Right lung (tissue), 5 donors: ENCODE measurements around the gene MYH11. TPM values are rescaled to one million over a fixed set of nuclear protein-coding genes. Genes with fewer than 3 reads are reported as not detected.
"Not testable (repeated sequence)": the region's sequence is repeated elsewhere in the genome, so short reads cannot be mapped to it uniquely, and the experiment has no call there.

Source experiments
- DNase-seq, 2 donors: peaks; one replicate each; pipeline ENCODE4 v3.0.0-alpha.2; 2013
- polyA plus RNA-seq, 5 donors: library from polyadenylated mRNA; unstranded; fragments of 120-200 nt; gene quantifications; one replicate each; pipeline versions ENCODE4 v1.2.1 to v1.2.3, GENCODE V29; 2013; ENCODE audit warnings: inconsistent platforms in 1 of 5, low replicate concordance in 1 of 5; ENCODE audit not compliant: insufficient read length in 5 of 5, insufficient read depth in 1 of 5

MYH11 gene
- polyA plus RNA-seq, 5 donors: 53.0 to 320 (median 132) TPM

- DNase-seq: not testable (repeated sequence)
Measured at GRCh38 chr16:15812401-15812750, 44.5 kb downstream of the MYH11 start.

- peak; percentile 80 to 85 for DNase-seq
Measured at GRCh38 chr16:15811481-15812400, 45.1 kb downstream of the MYH11 start.

GRCh38 chr16:15810949-15811348, 45.9 kb downstream of the MYH11 start:
- DNase-seq: no peak

- no peak for DNase-seq
Measured at GRCh38 chr16:15810411-15810810, 46.4 kb downstream of the MYH11 start.

- DNase-seq: not testable (repeated sequence)
Measured at GRCh38 chr16:15809297-15809696, 47.5 kb downstream of the MYH11 start.

- DNase-seq: no peak
Measured at GRCh38 chr16:15808071-15808470, 48.8 kb downstream of the MYH11 start.

GRCh38 chr16:15807603-15808009, 49.2 kb downstream of the MYH11 start:
- DNase-seq: no peak

GRCh38 chr16:15803618-15804017, 53.2 kb downstream of the MYH11 start:
- no peak for DNase-seq

GRCh38 chr16:15799851-15800495, 56.9 kb downstream of the MYH11 start:
- DNase-seq: no peak

- DNase-seq: no peak
Measured at GRCh38 chr16:15798671-15799070, 58.2 kb downstream of the MYH11 start.

GRCh38 chr16:15796885-15797284, 59.9 kb downstream of the MYH11 start:
- DNase-seq: no peak

GRCh38 chr16:15795615-15796014, 61.2 kb downstream of the MYH11 start:
- DNase-seq: no peak

GRCh38 chr16:15792563-15792971, 64.3 kb downstream of the MYH11 start:
- DNase-seq: no peak

- no peak for DNase-seq
Measured at GRCh38 chr16:15790458-15790857, 66.4 kb downstream of the MYH11 start.

GRCh38 chr16:15789816-15790215, 67.0 kb downstream of the MYH11 start:
- DNase-seq: not testable (repeated sequence)

GRCh38 chr16:15788846-15789239, 68.0 kb downstream of the MYH11 start:
- no peak for DNase-seq

- DNase-seq: no peak
Measured at GRCh38 chr16:15786501-15786900, 70.3 kb downstream of the MYH11 start.

GRCh38 chr16:15785386-15786059, 71.3 kb downstream of the MYH11 start:
- DNase-seq: no peak

GRCh38 chr16:15783985-15784384, 72.8 kb downstream of the MYH11 start:
- no peak for DNase-seq

GRCh38 chr16:15782573-15783365, 74.1 kb downstream of the MYH11 start:
- no peak for DNase-seq

- no peak for DNase-seq
Measured at GRCh38 chr16:15781650-15782049, 75.2 kb downstream of the MYH11 start.

- DNase-seq: no peak
Measured at GRCh38 chr16:15780805-15781204, 76.0 kb downstream of the MYH11 start.
